Measurements from ENCODE around the gene PBOV1. TPM values are rescaled to one million over a fixed set of nuclear protein-coding genes. Genes with fewer than 3 reads are reported as not detected.

Gene PBOV1
- total RNA-seq, 5 donors from 2014 or later (not counting 1 experiment from before 2014, with no cell fraction given), result not detected

GRCh38 chr6:138241381-138241780 lies 23.1 kb upstream of the PBOV1 start:
- POLR2A ChIA-PET, result interaction anchor here in 1 of 2 donors (0.6 kb wide), 1 partner anchor 9 kb away, joined by 3 read pairs; no protein-coding TSS in a partner anchor
- Histone ChIP-seq H3K4me3 (ENCODE audit: control insufficient read depth in 1 of 2, extremely low read depth in 1 of 2, low read length in 1 of 2) (no peak overlapping the region), H3K9me3 (no peaks in the 10 kb centered on the region), H3K27ac (ENCODE audit: low read length) (no peak overlapping the region), H3K27me3 (replicated peaks in 1 of 2; ENCODE audit: control insufficient read depth in 2 of 2, extremely low read depth in 1 of 2, insufficient read depth in 2 of 2, low read length in 1 of 2) (peaks cover 0 to 7% of the 10 kb centered on the region in 2 experiments), H3K36me3 (ENCODE audit: control insufficient read depth in 2 of 2, extremely low read depth in 1 of 2, insufficient read depth in 1 of 2, low read length in 1 of 2) (no peaks in the 10 kb centered on the region), H3K4me1 (ENCODE audit: control insufficient read depth in 1 of 2, extremely low read depth in 1 of 2, insufficient read depth in 2 of 2, low read length in 2 of 2) (no peaks in the 10 kb centered on the region)
- CTCF ChIA-PET, result no interaction called here
- Mint-ChIP-seq H3K4me1 (no peaks in the 10 kb centered on the region), H3K9me3 (no peaks in the 10 kb centered on the region), H3K27ac (no peak overlapping the region), H3K4me3 (no peak overlapping the region), H3K36me3 (no peaks in the 10 kb centered on the region), H3K27me3 (peaks cover 5 to 16% of the 10 kb centered on the region in 2 donors)
- DNase-seq (no peak), ATAC-seq (replicated peaks in 1 of 4) (no peak)
- WGBS (ENCODE audit: insufficient coverage), result no CpG with 5 or more reads among the region's 3 CpGs

- Mint-ChIP-seq H3K4me1 (no peaks in the 10 kb centered on the region), H3K4me3 (no peak overlapping the region), H3K27me3 (peaks cover 5 to 16% of the 10 kb centered on the region in 2 donors), H3K9me3 (no peaks in the 10 kb centered on the region), H3K27ac (no peak overlapping the region), H3K36me3 (no peaks in the 10 kb centered on the region)
- Histone ChIP-seq H3K27ac (ENCODE audit: low read length) (no peak overlapping the region), H3K36me3 (ENCODE audit: control insufficient read depth in 2 of 2, extremely low read depth in 1 of 2, insufficient read depth in 1 of 2, low read length in 1 of 2) (no peaks in the 10 kb centered on the region), H3K27me3 (replicated peaks in 1 of 2; ENCODE audit: control insufficient read depth in 2 of 2, extremely low read depth in 1 of 2, insufficient read depth in 2 of 2, low read length in 1 of 2) (peaks cover 0 to 9% of the 10 kb centered on the region in 2 experiments), H3K4me3 (ENCODE audit: control insufficient read depth in 1 of 2, extremely low read depth in 1 of 2, low read length in 1 of 2) (no peak overlapping the region), H3K4me1 (ENCODE audit: control insufficient read depth in 1 of 2, extremely low read depth in 1 of 2, insufficient read depth in 2 of 2, low read length in 2 of 2) (no peaks in the 10 kb centered on the region), H3K9me3 (no peaks in the 10 kb centered on the region)
- DNase-seq (no peak), ATAC-seq (replicated peaks in 1 of 4) (no peak)
- ChIA-PET CTCF (no interaction called here), POLR2A (no interaction called here)
- 80% methylated on average over 7 of the region's 13 CpGs for WGBS (ENCODE audit: insufficient coverage)
Observed at GRCh38 chr6:138240476-138241245, 22.4 kb upstream of the PBOV1 start.

GRCh38 chr6:138239774-138240173 lies 21.5 kb upstream of the PBOV1 start:
- no peak overlapping the region for H3K27ac ChIP-seq (ENCODE audit: low read length)
- POLR2A ChIA-PET, result no interaction called here
- H3K9me3 Mint-ChIP-seq, result no peaks in the 10 kb centered on the region
- peaks cover 5 to 23% of the 10 kb centered on the region in 2 donors for H3K27me3 Mint-ChIP-seq
- ATAC-seq (replicated peaks in 1 of 4) (no peak), DNase-seq (no peak)
- H3K9me3 ChIP-seq, result no peaks in the 10 kb centered on the region
- H3K36me3 Mint-ChIP-seq, result no peaks in the 10 kb centered on the region
- no peak overlapping the region for H3K4me3 Mint-ChIP-seq
- H3K36me3 ChIP-seq (ENCODE audit: control insufficient read depth in 2 of 2, extremely low read depth in 1 of 2, insufficient read depth in 1 of 2, low read length in 1 of 2), result no peaks in the 10 kb centered on the region
- H3K4me1 Mint-ChIP-seq, result no peaks in the 10 kb centered on the region
- 80% methylated on average over 1 of the region's 1 CpG for WGBS (ENCODE audit: insufficient coverage)
- H3K4me3 ChIP-seq (ENCODE audit: control insufficient read depth in 1 of 2, extremely low read depth in 1 of 2, low read length in 1 of 2), result no peak overlapping the region
- H3K27me3 ChIP-seq (replicated peaks in 1 of 2; ENCODE audit: control insufficient read depth in 2 of 2, extremely low read depth in 1 of 2, insufficient read depth in 2 of 2, low read length in 1 of 2), result peaks cover 0 to 9% of the 10 kb centered on the region in 2 experiments
- H3K27ac Mint-ChIP-seq, result no peak overlapping the region
- no peaks in the 10 kb centered on the region for H3K4me1 ChIP-seq (ENCODE audit: control insufficient read depth in 1 of 2, extremely low read depth in 1 of 2, insufficient read depth in 2 of 2, low read length in 2 of 2)
- CTCF ChIA-PET, result interaction anchor here (0.7 kb wide), 2 partner anchors 141 to 486 kb away, joined by 4 to 8 read pairs; no protein-coding TSS in a partner anchor

DNA sequence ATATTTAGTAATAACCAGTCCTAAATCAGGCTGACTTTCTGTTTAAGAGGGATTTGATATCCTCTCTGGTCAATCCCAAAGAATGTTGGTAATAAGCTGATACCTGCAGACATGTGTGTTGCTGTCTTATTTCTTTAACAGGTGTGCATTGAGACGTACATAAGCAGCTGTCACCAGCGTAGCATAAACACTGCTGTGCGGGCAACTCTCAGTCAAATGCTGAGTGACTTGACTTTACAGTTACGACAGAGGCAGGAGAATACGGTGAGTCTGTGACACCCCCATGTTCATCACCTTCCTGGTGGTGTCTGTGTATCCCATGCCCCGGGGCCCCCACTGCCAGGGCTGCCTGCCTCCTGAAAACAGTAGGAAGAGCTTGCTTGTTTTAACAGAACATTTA lies 20.1 kb upstream of the PBOV1 start:
- 100% methylated on average over 1 of the region's 6 CpGs for WGBS (ENCODE audit: insufficient coverage)
- no peak overlapping the region for H3K27ac ChIP-seq (ENCODE audit: low read length)
- Mint-ChIP-seq H3K27me3 (peaks cover 3 to 17% of the 10 kb centered on the region in 2 donors), H3K9me3 (no peaks in the 10 kb centered on the region), H3K27ac (no peak overlapping the region), H3K36me3 (no peaks in the 10 kb centered on the region), H3K4me3 (no peak overlapping the region), H3K4me1 (no peaks in the 10 kb centered on the region)
- ChIA-PET POLR2A (no interaction called here), CTCF (no interaction called here)
- DNase-seq (no peak), ATAC-seq (replicated peaks in 1 of 4) (no peak)
- H3K36me3 ChIP-seq (ENCODE audit: control insufficient read depth in 2 of 2, extremely low read depth in 1 of 2, insufficient read depth in 1 of 2, low read length in 1 of 2), result no peaks in the 10 kb centered on the region
- H3K4me3 ChIP-seq (ENCODE audit: control insufficient read depth in 1 of 2, extremely low read depth in 1 of 2, low read length in 1 of 2), result no peak overlapping the region
- H3K27me3 ChIP-seq (replicated peaks in 1 of 2; ENCODE audit: control insufficient read depth in 2 of 2, extremely low read depth in 1 of 2, insufficient read depth in 2 of 2, low read length in 1 of 2), result peaks cover 0 to 9% of the 10 kb centered on the region in 2 experiments
- H3K4me1 ChIP-seq (ENCODE audit: control insufficient read depth in 1 of 2, extremely low read depth in 1 of 2, insufficient read depth in 2 of 2, low read length in 2 of 2), result no peaks in the 10 kb centered on the region
- no peaks in the 10 kb centered on the region for H3K9me3 ChIP-seq

DNA sequence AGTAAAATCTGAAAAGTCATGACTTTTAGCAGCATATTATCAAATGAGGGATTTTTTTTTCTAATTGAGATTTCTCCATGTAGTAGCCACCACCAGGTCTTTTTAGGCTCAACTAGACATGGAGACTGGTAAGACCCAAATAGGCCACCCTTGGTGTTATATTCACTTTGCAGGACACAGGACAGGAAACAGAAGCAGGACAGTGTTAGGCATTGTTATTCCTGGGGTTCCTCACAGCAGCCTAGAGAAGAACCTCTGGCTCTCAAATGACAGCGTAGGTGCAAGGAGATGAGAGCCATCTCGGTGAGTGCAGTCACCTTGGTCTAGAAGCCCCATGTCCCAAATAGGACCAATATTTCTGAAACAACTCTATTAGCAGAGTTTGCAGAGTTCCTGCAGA lies 19.2 kb upstream of the PBOV1 start:
- H3K4me3 ChIP-seq (ENCODE audit: control insufficient read depth in 1 of 2, extremely low read depth in 1 of 2, low read length in 1 of 2), result no peak overlapping the region
- H3K27me3 Mint-ChIP-seq, result peaks cover 7 to 11% of the 10 kb centered on the region in 2 donors
- ChIA-PET POLR2A (no interaction called here), CTCF (interaction anchor here in 1 of 2 donors (0.7 kb wide), 1 partner anchor 543 kb away, joined by 4 read pairs; no protein-coding TSS in a partner anchor)
- DNase-seq, result no peak
- H3K9me3 ChIP-seq, result no peaks in the 10 kb centered on the region
- H3K4me1 ChIP-seq (ENCODE audit: control insufficient read depth in 1 of 2, extremely low read depth in 1 of 2, insufficient read depth in 2 of 2, low read length in 2 of 2), result no peaks in the 10 kb centered on the region
- H3K4me1 Mint-ChIP-seq, result no peaks in the 10 kb centered on the region
- no peaks in the 10 kb centered on the region for H3K36me3 ChIP-seq (ENCODE audit: control insufficient read depth in 2 of 2, extremely low read depth in 1 of 2, insufficient read depth in 1 of 2, low read length in 1 of 2)
- ATAC-seq (replicated peaks in 1 of 4), result no peak
- no CpG with 5 or more reads among the region's 2 CpGs for WGBS (ENCODE audit: insufficient coverage)
- H3K27ac Mint-ChIP-seq, result no peak overlapping the region
- H3K27me3 ChIP-seq (replicated peaks in 1 of 2; ENCODE audit: control insufficient read depth in 2 of 2, extremely low read depth in 1 of 2, insufficient read depth in 2 of 2, low read length in 1 of 2), result peaks cover 0 to 5% of the 10 kb centered on the region in 2 experiments
- H3K9me3 Mint-ChIP-seq, result no peaks in the 10 kb centered on the region
- no peak overlapping the region for H3K27ac ChIP-seq (ENCODE audit: low read length)
- no peak overlapping the region for H3K4me3 Mint-ChIP-seq
- H3K36me3 Mint-ChIP-seq, result no peaks in the 10 kb centered on the region

DNA sequence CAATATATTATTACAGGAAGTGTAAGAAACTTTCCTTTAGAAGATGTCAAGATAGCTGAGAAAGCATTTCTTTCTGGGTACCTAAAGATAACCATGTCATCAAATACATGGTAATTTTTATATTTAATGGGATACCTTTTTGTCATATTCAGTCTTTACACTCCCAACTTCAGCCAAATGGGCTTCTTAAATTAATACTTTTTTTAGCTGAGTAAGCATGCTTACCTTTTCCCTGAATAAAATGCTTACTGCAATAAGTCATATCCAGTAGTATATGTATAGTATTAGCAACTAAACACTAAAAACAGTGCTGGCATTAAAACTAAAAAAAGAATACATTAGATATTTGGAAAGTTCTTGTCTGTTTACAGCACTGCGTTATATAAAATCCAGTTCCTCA lies 17.4 kb upstream of the PBOV1 start:
- Histone ChIP-seq H3K4me3 (ENCODE audit: control insufficient read depth in 1 of 2, extremely low read depth in 1 of 2, low read length in 1 of 2) (no peak overlapping the region), H3K27ac (ENCODE audit: low read length) (no peak overlapping the region), H3K36me3 (ENCODE audit: control insufficient read depth in 2 of 2, extremely low read depth in 1 of 2, insufficient read depth in 1 of 2, low read length in 1 of 2) (no peaks in the 10 kb centered on the region), H3K27me3 (replicated peaks in 1 of 2; ENCODE audit: control insufficient read depth in 2 of 2, extremely low read depth in 1 of 2, insufficient read depth in 2 of 2, low read length in 1 of 2) (peaks cover 0 to 4% of the 10 kb centered on the region in 2 experiments), H3K4me1 (ENCODE audit: control insufficient read depth in 1 of 2, extremely low read depth in 1 of 2, insufficient read depth in 2 of 2, low read length in 2 of 2) (no peaks in the 10 kb centered on the region), H3K9me3 (no peaks in the 10 kb centered on the region)
- peaks cover 6% of the 10 kb centered on the region in 2 donors for H3K27me3 Mint-ChIP-seq
- no peaks in the 10 kb centered on the region for H3K4me1 Mint-ChIP-seq
- DNase-seq (no peak), ATAC-seq (replicated peaks in 1 of 4) (no peak)
- ChIA-PET CTCF (interaction anchor here in 1 of 2 donors (0.6 kb wide), 1 partner anchor 200 kb away, joined by 4 read pairs; no protein-coding TSS in a partner anchor), POLR2A (interaction anchor here in 1 of 2 donors (0.6 kb wide), 1 partner anchor 17 kb away, joined by 3 read pairs; the partner anchor contains the start of gene PBOV1)
- no peak overlapping the region for H3K4me3 Mint-ChIP-seq
- WGBS (ENCODE audit: insufficient coverage), result no CpG with 5 or more reads among the region's 1 CpG
- no peaks in the 10 kb centered on the region for H3K36me3 Mint-ChIP-seq
- no peak overlapping the region for H3K27ac Mint-ChIP-seq
- no peaks in the 10 kb centered on the region for H3K9me3 Mint-ChIP-seq
